ENCODE data around the gene ESYT2.

Gene ESYT2

DNA sequence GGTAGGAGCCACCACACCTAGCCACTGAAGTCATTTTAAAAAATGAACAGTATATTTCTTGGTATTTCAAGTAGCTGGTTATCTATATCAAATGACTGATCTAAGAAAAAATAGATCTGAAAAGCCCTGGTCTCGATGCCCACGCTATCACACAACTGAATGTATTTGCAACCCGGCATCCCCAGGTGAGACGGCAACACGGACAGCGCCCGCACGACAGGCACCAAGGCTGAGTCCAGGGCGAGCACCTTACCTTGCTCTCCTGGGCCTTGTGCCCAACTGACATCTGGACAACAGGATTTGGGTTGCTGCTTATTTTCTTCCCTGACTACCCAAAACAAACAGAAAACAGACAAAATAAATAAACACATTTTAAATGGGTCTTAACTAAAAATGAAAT is 79.9 kb downstream of the ESYT2 start:
- DNase-seq (ENCODE audit: extremely low spot score), result no peak
- ChIA-PET POLR2A (no interaction called here), CTCF (interaction anchor here (0.7 to 2.6 kb wide), 4 partner anchors 9 to 17 kb away, joined by 3 to 7 read pairs (median 3); no protein-coding TSS in a partner anchor)
- TF ChIP-seq, protein P1, sequence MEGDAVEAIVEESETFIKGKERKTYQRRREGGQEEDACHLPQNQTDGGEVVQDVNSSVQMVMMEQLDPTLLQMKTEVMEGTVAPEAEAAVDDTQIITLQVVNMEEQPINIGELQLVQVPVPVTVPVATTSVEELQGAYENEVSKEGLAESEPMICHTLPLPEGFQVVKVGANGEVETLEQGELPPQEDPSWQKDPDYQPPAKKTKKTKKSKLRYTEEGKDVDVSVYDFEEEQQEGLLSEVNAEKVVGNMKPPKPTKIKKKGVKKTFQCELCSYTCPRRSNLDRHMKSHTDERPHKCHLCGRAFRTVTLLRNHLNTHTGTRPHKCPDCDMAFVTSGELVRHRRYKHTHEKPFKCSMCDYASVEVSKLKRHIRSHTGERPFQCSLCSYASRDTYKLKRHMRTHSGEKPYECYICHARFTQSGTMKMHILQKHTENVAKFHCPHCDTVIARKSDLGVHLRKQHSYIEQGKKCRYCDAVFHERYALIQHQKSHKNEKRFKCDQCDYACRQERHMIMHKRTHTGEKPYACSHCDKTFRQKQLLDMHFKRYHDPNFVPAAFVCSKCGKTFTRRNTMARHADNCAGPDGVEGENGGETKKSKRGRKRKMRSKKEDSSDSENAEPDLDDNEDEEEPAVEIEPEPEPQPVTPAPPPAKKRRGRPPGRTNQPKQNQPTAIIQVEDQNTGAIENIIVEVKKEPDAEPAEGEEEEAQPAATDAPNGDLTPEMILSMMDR (IDR thresholded peaks at IDR 0.05; ENCODE audit: control extremely low read depth, extremely low read depth, low read depth, missing control alignments), result no peak

DNA sequence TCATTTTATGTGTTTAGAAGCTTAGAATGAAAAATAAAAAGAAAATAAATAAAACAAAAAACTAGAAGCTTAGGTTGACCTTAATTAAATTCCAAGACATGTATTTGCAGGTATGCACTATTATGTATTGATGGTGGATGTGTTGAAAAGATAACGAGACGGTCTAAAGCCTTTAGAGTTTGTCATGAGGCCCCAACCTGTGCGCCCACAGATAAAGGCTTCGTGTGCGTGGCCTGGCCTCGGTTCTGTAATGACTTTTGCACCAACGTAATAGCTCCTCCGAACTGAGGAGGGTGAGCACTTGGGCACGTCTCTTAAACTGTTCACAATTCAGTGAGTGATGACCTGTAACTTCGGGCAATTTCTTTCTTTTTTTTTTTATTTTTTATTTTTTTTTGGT is 81.0 kb downstream of the ESYT2 start:
- no peak for DNase-seq (ENCODE audit: extremely low spot score)
- TF ChIP-seq, protein P1 (IDR thresholded peaks at IDR 0.05; ENCODE audit: control extremely low read depth, extremely low read depth, low read depth, missing control alignments), result no peak
- CTCF ChIA-PET, result interaction anchor here (0.8 to 2.6 kb wide), 5 partner anchors 12 to 53 kb away, joined by 3 to 7 read pairs (median 4); no protein-coding TSS in a partner anchor
- POLR2A ChIA-PET, result no interaction called here

DNA sequence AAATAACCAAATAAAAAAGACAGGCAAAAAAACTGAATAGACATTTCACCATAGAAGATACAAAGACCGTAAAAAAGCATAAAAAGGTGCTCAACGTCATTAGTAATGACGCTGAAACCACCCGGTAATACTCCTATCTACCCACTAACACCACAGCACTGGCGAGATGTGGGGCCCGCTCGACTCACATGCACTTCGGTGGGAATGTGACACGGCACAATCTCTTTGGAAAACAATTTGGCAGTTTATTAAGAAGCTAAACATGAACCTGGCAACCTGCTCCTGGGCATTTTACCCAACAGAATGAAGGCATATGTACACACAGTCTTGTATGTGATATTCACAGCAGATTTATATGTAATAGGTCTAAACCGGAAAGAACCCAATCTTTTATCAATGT is 81.9 kb downstream of the ESYT2 start:
- DNase-seq (ENCODE audit: extremely low spot score), result no peak
- ChIA-PET CTCF (interaction anchor here (1.2 kb wide), 1 partner anchor 36 kb away, joined by 4 read pairs; no protein-coding TSS in a partner anchor), POLR2A (no interaction called here)
- TF ChIP-seq, protein P1 (IDR thresholded peaks at IDR 0.05; ENCODE audit: control extremely low read depth, extremely low read depth, low read depth, missing control alignments), result no peak

DNA sequence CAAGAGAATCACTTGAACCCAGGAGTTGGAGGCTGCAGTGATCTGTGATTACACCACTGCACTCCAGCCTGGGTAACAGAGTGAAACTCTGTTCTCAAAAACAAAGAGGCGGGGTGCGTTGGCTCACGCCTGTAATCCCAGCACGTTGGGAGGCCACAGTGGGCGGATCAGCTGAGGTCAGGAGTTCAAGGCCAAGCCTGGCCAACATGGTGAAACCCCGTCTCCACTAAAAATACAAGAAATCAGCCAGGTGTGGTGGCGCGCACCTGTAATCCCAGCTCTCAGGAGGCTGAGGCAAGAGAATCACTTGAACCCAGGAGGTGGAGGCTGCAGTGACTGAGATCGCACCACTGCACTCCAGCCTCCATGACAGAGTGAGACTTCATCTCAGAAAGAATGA is 82.4 kb downstream of the ESYT2 start:
- ChIA-PET POLR2A (no interaction called here), CTCF (no interaction called here)
- TF ChIP-seq, protein P1 (IDR thresholded peaks at IDR 0.05; ENCODE audit: control extremely low read depth, extremely low read depth, low read depth, missing control alignments), result no peak
- no peak for DNase-seq (ENCODE audit: extremely low spot score)

DNA sequence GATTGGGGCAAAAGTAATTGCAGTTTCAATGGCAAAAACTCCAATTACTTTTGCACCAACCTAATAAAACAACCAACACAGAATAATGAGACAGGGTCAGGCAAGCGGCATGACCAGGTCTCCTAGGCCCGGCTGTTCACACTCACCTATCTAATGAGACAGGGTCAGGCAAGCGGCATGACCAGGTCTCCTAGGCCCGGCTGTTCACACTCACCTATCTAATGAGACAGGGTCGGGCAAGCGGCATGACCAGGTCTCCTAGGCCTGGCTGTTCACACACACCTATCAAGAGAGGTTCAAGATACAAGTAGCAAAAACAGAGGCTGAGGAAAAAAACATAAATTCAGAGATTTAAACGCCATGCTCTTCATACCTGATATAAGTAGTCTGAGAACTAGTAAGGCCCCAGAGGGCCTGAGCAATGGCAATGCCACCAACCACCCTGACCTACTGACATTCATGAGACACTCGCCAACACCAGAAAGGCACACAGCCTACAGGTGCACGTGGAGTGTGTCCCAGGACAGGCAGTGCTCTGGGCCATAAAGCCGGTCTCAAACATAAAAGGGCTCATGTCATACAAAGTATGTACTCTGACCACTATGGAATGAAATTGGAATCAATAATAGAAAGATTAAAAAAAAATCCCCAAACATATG is 84.1 kb downstream of the ESYT2 start:
- TF ChIP-seq, protein P1 (IDR thresholded peaks at IDR 0.05; ENCODE audit: control extremely low read depth, extremely low read depth, low read depth, missing control alignments), result no peak
- CTCF ChIA-PET, result interaction anchor here (1.1 kb wide), 1 partner anchor 10 kb away, joined by 3 read pairs; no protein-coding TSS in a partner anchor
- no peak for DNase-seq (ENCODE audit: extremely low spot score)
- POLR2A ChIA-PET, result no interaction called here

DNA sequence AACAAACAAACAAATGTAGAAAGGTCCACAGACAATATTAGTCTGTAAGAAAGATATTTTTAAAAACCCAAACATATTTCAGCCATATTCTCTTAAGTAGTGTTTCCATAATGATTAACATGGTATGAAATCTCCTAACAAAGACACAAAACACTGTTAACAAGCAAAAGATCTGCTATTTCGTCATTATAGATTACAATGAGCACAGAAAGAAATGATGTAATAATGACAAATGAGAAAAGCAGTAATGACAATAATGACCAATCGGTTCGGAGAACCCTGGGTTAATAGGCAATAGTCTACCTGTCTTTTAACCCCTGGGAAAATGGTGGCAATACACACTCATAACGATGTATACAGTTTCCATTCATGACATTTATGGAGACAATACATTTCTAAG is 85.2 kb downstream of the ESYT2 start:
- POLR2A ChIA-PET, result no interaction called here

More for the DNA sequence above, 85.2 kb downstream of the ESYT2 start:
- no peak for DNase-seq (ENCODE audit: extremely low spot score)
- CTCF ChIA-PET, result no interaction called here
- TF ChIP-seq, protein P1 (IDR thresholded peaks at IDR 0.05; ENCODE audit: control extremely low read depth, extremely low read depth, low read depth, missing control alignments), result no peak
